Measurements from ENCODE around the gene MCCD1. TPM values are rescaled to one million over a fixed set of nuclear protein-coding genes. Genes with fewer than 3 reads are reported as not detected.

The MCCD1 gene
- total RNA-seq, 4 donors from 2014 or later: not detected

DNA sequence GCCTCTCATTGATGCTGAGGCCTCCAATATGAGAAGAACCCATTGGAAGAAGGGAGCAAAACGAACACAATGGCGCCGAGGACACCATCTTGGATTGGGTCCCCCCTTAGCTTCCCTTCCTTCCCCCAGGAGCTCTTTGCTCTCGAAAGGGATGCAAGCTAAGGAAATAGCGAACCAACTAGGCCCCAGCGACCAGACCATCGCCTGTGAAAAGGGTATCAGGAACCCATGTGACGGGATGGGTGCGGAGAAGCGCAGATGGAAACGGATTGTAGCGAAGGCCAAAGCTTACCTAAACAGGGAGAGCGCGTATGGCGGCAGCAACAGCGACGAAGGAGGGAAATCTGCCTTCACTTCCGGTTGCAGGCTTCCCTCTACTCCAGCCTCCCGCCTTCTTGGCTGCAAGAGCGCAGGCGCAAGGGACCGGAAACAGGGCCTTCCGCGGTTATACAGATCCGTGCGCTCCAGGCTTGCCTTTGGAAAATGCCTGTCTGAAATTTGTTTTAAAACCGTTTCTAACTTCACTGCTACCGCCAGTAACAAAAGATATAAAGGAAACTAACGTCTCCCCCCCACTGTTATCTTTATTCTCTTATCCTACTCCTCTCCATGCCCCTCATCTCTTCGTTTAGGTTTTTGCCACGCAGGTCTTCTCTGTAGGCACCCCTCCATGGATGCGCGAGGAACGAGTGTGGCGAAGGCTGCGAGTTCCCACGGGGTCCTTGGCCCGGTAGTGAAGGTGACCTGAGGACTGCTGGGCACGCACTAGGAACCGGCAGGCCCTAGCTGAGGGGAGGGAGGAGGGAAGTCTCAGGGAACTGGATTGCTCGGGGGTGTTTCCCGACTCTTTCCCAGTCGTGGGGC is 13.1 kb downstream of the MCCD1 start, which contains the start of gene DDX39B:
Gene DDX39B (minus strand): TSS at position 346 of the 864 bp plus-strand sequence. CDS start 1,471 bp downstream, outside the sequence.
- Histone ChIP-seq H3K27me3 (no peaks in the 10 kb centered on the region), H3K4me3 (peak within 1 kb of the TSS; percentile 75 to 87), H3K36me3 (no peaks in the 10 kb centered on the region), H3K9me3 (no peaks in the 10 kb centered on the region), H3K4me1 (peaks cover 6 to 9% of the 10 kb centered on the region in 2 donors), H3K27ac (peak within 1 kb of the TSS; percentile 85 to 100)
- DNase-seq: peak; percentile 93 to 96
- intact Hi-C loops (cut with DNase I; ENCODE audit: low total_unique reads): no loop called here
- peak; percentile 69 to 78 for TF ChIP-seq POLR2A (IDR thresholded peaks at IDR 0.05)
- TF ChIP-seq CTCF (IDR thresholded peaks at IDR 0.05): peak in 2 of 4 experiments; percentile 7 to 15

GRCh38 chr6:31543639-31544038 is 14.9 kb downstream of the MCCD1 start:
- no peak for DNase-seq
- intact Hi-C loops (cut with DNase I; ENCODE audit: low total_unique reads): no loop called here
- H3K27ac ChIP-seq: no peak overlapping the region
- TF ChIP-seq CTCF (IDR thresholded peaks at IDR 0.05) (no peak), POLR2A (IDR thresholded peaks at IDR 0.05) (no peak)
- H3K36me3 ChIP-seq: no peaks in the 10 kb centered on the region
- H3K27me3 ChIP-seq: no peaks in the 10 kb centered on the region
- peaks cover 6 to 9% of the 10 kb centered on the region in 2 donors for H3K4me1 ChIP-seq
- no peaks in the 10 kb centered on the region for H3K9me3 ChIP-seq
- no peak overlapping the region for H3K4me3 ChIP-seq

GRCh38 chr6:31544676-31545075 is 15.9 kb downstream of the MCCD1 start:
- no peak overlapping the region for H3K4me3 ChIP-seq
- intact Hi-C loops (cut with DNase I; ENCODE audit: low total_unique reads): loop anchor here (5.0 kb wide), 1 partner anchor 53 kb away; no protein-coding TSS in a partner anchor
- DNase-seq: no peak
- no peak for TF ChIP-seq POLR2A (IDR thresholded peaks at IDR 0.05)
- TF ChIP-seq CTCF (IDR thresholded peaks at IDR 0.05): no peak
- H3K27me3 ChIP-seq: no peaks in the 10 kb centered on the region
- H3K27ac ChIP-seq: no peak overlapping the region
- no peaks in the 10 kb centered on the region for H3K9me3 ChIP-seq
- no peaks in the 10 kb centered on the region for H3K36me3 ChIP-seq
- peaks cover 6 to 9% of the 10 kb centered on the region in 2 donors for H3K4me1 ChIP-seq

- intact Hi-C loops (cut with DNase I; ENCODE audit: low total_unique reads): loop anchor here (5.0 kb wide), 1 partner anchor 52 kb away; no protein-coding TSS in a partner anchor
- H3K27me3 ChIP-seq: no peaks in the 10 kb centered on the region
- no peaks in the 10 kb centered on the region for H3K9me3 ChIP-seq
- H3K36me3 ChIP-seq: no peaks in the 10 kb centered on the region
- H3K4me1 ChIP-seq: peaks cover 1 to 4% of the 10 kb centered on the region in 2 donors
- no peak for DNase-seq
- H3K4me3 ChIP-seq: no peak overlapping the region
- no peak overlapping the region for H3K27ac ChIP-seq
- no peak for TF ChIP-seq POLR2A (IDR thresholded peaks at IDR 0.05)
- no peak for TF ChIP-seq CTCF (IDR thresholded peaks at IDR 0.05)
Observed at GRCh38 chr6:31545291-31545690, 16.5 kb downstream of the MCCD1 start.
